SU-DHL-6 (cell line): Measurements from ENCODE around the gene HEMK1.

ENCODE experiments used
- H2AFZ ChIP-seq: fragments of 200-600 bp; sonication (generic); 2 replicates; pipeline ENCODE4 v1.6.1; 2014; ENCODE audit warnings: low read depth, mild to moderate bottlenecking, moderate library complexity, mixed read lengths, antibody characterized with exemption, low read length; ENCODE audit not compliant: severe bottlenecking
- H3F3A ChIP-seq: fragments of 200-600 bp; shearing (Covaris generic); 2 replicates; pipeline ENCODE4 v1.6.0; 2016; ENCODE audit warnings: antibody characterized with exemption, mild to moderate bottlenecking; ENCODE audit not compliant: insufficient read depth
- H3K27ac ChIP-seq: fragments of 200-600 bp; sonication (generic); 2 replicates; pipeline ENCODE4 v1.5.1; 2016; ENCODE audit warnings: low read depth, mild to moderate bottlenecking, low read length, moderate library complexity, mixed read lengths
- H3K27me3 ChIP-seq: fragments of 200-600 bp; sonication (generic), shearing (Covaris generic); 2 replicates; pipeline ENCODE4 v1.6.0; 2014; ENCODE audit warnings: mild to moderate bottlenecking, low read length
- H3K36me3 ChIP-seq: fragments of 200-600 bp; sonication (generic); 2 replicates; pipeline ENCODE4 v1.6.1; 2014; ENCODE audit warnings: mild to moderate bottlenecking, low read length, mixed read lengths
- H3K4me2 ChIP-seq: fragments of 300-600, 200-600 bp; shearing (Covaris generic), sonication (generic); 2 replicates; pipeline ENCODE4 v1.6.0; 2014; ENCODE audit warnings: low read length, low read depth, mild to moderate bottlenecking; ENCODE audit not compliant: poor library complexity, severe bottlenecking
- H3K4me3 ChIP-seq: fragments of 200-600 bp; sonication (generic); 2 replicates; pipeline ENCODE4 v1.5.1; 2014; ENCODE audit warnings: antibody characterized with exemption, low read length, mild to moderate bottlenecking, mixed read lengths; ENCODE audit not compliant: insufficient read depth, poor library complexity, severe bottlenecking
- H3K79me2 ChIP-seq: fragments of 200-600 bp; sonication (generic); 2 replicates; pipeline ENCODE4 v1.6.1; 2014; ENCODE audit warnings: mild to moderate bottlenecking, low read length, moderate library complexity; ENCODE audit not compliant: insufficient read depth
- H3K9ac ChIP-seq: fragments of 200-600 bp; sonication (generic); 2 replicates; pipeline ENCODE4 v1.7.0; 2014; ENCODE audit warnings: mild to moderate bottlenecking, low read length
- H3K9me2 ChIP-seq: fragments of 200-600 bp; sonication (generic); replicated peaks from 2 replicates; pipeline ENCODE4 v1.6.1; 2014; ENCODE audit warnings: low read length; ENCODE audit not compliant: insufficient read depth
- H3K9me3 ChIP-seq: fragments of 200-600 bp; sonication (generic); 2 replicates; pipeline ENCODE4 v1.6.1; 2014; ENCODE audit warnings: low read length, mixed read lengths; ENCODE audit not compliant: insufficient read depth
- H4K20me1 ChIP-seq: fragments of 200-600 bp; sonication (generic); 2 replicates; pipeline ENCODE4 v1.6.1; 2014; ENCODE audit warnings: low read depth, mild to moderate bottlenecking, antibody characterized with exemption, low read length, moderate library complexity, mixed read lengths
- CTCF ChIP-seq: fragments of 200-600 bp; sonication (generic); IDR thresholded peaks from one replicate; pipeline ENCODE4 v1.5.1; 2017; ENCODE audit warnings: antibody characterized with exemption, mild to moderate bottlenecking, low read length, moderate library complexity; ENCODE audit not compliant: insufficient read depth, poor library complexity, severe bottlenecking
- EZH2phosphoT487 ChIP-seq: fragments of 200-600 bp; sonication (generic), shearing (Covaris generic); conservative IDR thresholded peaks from 2 replicates; pipeline ENCODE4 v1.6.1; 2018; ENCODE audit warnings: mild to moderate bottlenecking, antibody characterized with exemption, low read length, moderate library complexity, mixed read lengths

Gene HEMK1

DNA sequence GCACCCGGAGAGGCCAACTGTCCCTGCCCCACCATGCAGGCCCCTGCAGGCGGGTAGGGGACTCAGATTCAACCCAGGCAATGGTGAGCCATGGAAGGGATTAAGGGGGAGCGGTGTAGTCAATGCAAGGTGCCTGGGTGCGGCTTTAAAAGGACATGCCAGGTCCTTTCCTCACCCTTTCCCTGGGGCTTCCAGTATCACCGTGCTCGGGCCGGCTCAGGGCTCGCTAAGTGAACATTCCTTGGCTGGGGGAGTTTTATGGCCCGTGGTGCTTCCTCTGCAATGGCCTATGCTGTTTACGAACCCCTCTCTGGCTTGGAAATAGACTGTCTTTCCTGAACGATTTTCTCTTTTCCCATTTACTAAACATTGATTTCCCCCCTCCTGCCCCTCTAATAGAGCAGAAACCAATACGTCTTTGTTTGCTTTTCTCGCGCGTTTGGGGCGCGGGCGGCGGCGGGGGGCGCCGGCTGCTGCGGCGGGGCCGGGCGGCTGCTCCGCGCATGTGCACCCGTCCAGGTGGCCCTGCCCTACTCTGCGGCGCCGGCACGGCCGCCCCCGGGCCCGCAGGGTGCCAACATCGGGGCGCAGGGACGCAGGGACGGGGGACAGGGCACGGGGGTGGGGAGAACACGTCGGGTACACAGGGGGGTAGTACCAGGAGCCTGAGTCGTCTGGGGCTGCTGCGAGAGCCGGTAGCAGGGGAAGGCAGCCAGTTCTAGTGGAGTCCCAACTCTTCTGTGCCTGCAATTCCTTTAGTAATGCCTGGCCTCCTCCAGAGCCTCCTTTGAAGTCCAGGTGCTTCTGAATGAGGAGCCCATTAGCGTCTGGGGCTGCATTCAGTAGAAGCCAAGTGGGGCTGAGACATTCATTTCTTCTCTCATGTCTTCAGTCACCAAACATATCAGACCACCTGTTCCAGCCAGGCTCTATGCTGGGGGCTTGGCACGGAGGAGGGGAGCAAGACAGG, 39.0 kb upstream of the HEMK1 start:
- H2AFZ ChIP-seq: no peak overlapping the region
- no peaks in the 10 kb centered on the region for H4K20me1 ChIP-seq
- no peak overlapping the region for H3K27ac ChIP-seq
- H3K4me2 ChIP-seq: no peak overlapping the region
- no peaks in the 10 kb centered on the region for H3K79me2 ChIP-seq
- no peaks in the 10 kb centered on the region for H3K36me3 ChIP-seq
- H3K27me3 ChIP-seq: no peaks in the 10 kb centered on the region
- no peak overlapping the region for H3K9ac ChIP-seq
- no peaks in the 10 kb centered on the region for H3K9me2 ChIP-seq
- no peak for TF ChIP-seq EZH2phosphoT487
- TF ChIP-seq CTCF: no peak
- no peaks in the 10 kb centered on the region for H3K9me3 ChIP-seq
- H3F3A ChIP-seq: no peaks in the 10 kb centered on the region
- H3K4me3 ChIP-seq: no peak overlapping the region

GRCh38 chr3:50531201-50531600, 38.1 kb upstream of the HEMK1 start:
- no peak overlapping the region for H3K27ac ChIP-seq
- no peaks in the 10 kb centered on the region for H3K79me2 ChIP-seq
- no peaks in the 10 kb centered on the region for H4K20me1 ChIP-seq
- no peaks in the 10 kb centered on the region for H3K9me3 ChIP-seq
- no peaks in the 10 kb centered on the region for H3K9me2 ChIP-seq
- H3K27me3 ChIP-seq: no peaks in the 10 kb centered on the region
- H3K36me3 ChIP-seq: no peaks in the 10 kb centered on the region
- no peak overlapping the region for H2AFZ ChIP-seq
- TF ChIP-seq EZH2phosphoT487 (no peak), CTCF (no peak)
- H3K4me3 ChIP-seq: no peak overlapping the region
- H3K4me2 ChIP-seq: no peak overlapping the region
- H3K9ac ChIP-seq: no peak overlapping the region
- no peaks in the 10 kb centered on the region for H3F3A ChIP-seq

DNA sequence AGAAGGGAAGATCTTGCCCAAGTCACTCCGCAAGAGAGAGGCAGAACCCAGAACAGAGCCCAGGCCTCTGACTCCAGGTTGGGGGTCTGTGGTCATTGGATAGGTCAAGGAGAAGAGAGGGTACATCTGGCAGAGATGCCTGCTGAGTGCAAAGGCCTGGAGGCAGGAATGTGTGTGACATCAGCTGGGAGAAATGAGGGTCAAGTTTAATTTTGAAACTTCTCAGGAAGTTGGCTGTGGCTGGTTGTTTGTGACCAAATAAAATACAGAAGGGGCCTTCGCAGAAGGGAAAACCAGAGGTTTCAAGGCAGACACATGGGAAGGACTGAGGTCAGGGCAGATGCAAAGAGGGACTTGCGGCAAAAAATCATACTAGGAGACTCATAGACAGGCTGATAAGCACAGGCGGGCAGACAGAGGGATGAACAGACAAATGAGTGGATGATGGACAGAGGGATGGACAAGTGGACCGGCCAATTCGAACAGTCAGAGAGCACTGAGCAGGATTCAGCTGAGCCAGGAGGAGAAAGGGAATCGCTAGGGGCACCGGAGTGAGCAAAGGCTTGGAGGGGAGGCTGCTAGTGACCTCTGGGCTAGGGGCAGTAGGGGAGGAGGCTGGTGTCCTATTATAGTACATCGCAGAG, 37.1 kb upstream of the HEMK1 start:
- H3K27ac ChIP-seq: no peak overlapping the region
- no peak overlapping the region for H3K4me2 ChIP-seq
- H3K9ac ChIP-seq: no peak overlapping the region
- no peaks in the 10 kb centered on the region for H3K79me2 ChIP-seq
- no peaks in the 10 kb centered on the region for H3F3A ChIP-seq
- H3K36me3 ChIP-seq: no peaks in the 10 kb centered on the region
- H2AFZ ChIP-seq: no peak overlapping the region
- TF ChIP-seq EZH2phosphoT487 (no peak), CTCF (no peak)
- no peaks in the 10 kb centered on the region for H3K9me2 ChIP-seq
- H3K27me3 ChIP-seq: no peaks in the 10 kb centered on the region
- no peaks in the 10 kb centered on the region for H3K9me3 ChIP-seq
- H4K20me1 ChIP-seq: no peaks in the 10 kb centered on the region
- no peak overlapping the region for H3K4me3 ChIP-seq
